B cell (primary cell): ENCODE data around the gene NT5DC4. TPM values are rescaled to one million over a fixed set of nuclear protein-coding genes. Genes with fewer than 3 reads are reported as not detected.

Experiments
- ATAC-seq: fragments of 200-7000 bp; cut with Tn5 transposase; one replicate; pipeline ENCODE4 v1.10.0; 2021; ENCODE audit warnings: low read depth, mild to moderate bottlenecking, moderate number of reproducible peaks, moderate library complexity
- CTCF ChIA-PET: fragments of 350-600 bp; sonication (Branson Sonifier 250); formaldehyde crosslinking; loops from one replicate; lab custom pipeline; 2021; ENCODE audit warnings: antibody characterized with exemption, inconsistent platforms; lab: Charles Lee
- POLR2A ChIA-PET: fragments of 350-600 bp; sonication (Branson Sonifier 250); formaldehyde crosslinking; loops from one replicate; lab custom pipeline; 2021; ENCODE audit warnings: antibody characterized with exemption; lab: Charles Lee
- DNase-seq: peaks from one replicate; pipeline ENCODE4 v3.0.0; 2013
- H2AFZ ChIP-seq: 2 replicates; pipeline ENCODE4 v1.6.1; 2012; ENCODE audit warnings: mild to moderate bottlenecking, low read depth, low read length; ENCODE audit not compliant: insufficient read depth, poor library complexity, severe bottlenecking
- H3K27ac ChIP-seq, 2 donors: 1 replicate in 1 of 2; 2 replicates in 1 of 2; pipeline ENCODE4 v1.5.1; 2012 to 2013; ENCODE audit warnings: low read length in 2 of 2, mild to moderate bottlenecking in 2 of 2, moderate library complexity in 1 of 2
- H3K27me3 ChIP-seq, 4 experiments: fragments of 200-600 bp in 1 of 4; sonication (generic) in 1 of 4; replicated peaks in 1 of 4; 1 replicate in 2 of 4; 2 replicates in 2 of 4; pipeline versions ENCODE4 v1.6.1 to v1.7.0; 2013 to 2016; ENCODE audit warnings: low read length in 3 of 4, mild to moderate bottlenecking in 2 of 4, mixed read lengths in 1 of 4, moderate library complexity in 1 of 4; ENCODE audit not compliant: insufficient read depth in 4 of 4, control insufficient read depth in 3 of 4; ENCODE audit errors: control extremely low read depth in 1 of 4
- H3K36me3 ChIP-seq, 2 experiments: replicated peaks in 1 of 2; 1 replicate in 1 of 2; 2 replicates in 1 of 2; pipeline versions ENCODE4 v1.6.1 to v1.7.1; 2013; ENCODE audit warnings: low read length in 1 of 2; ENCODE audit not compliant: insufficient read depth in 2 of 2, control insufficient read depth in 1 of 2; ENCODE audit errors: control extremely low read depth in 1 of 2, extremely low read depth in 1 of 2
- H3K4me1 ChIP-seq, 2 donors: fragments of 200-600 bp in 1 of 2; sonication (generic) in 1 of 2; 1 replicate in 1 of 2; 2 replicates in 1 of 2; pipeline versions ENCODE4 v1.5.1 to v1.6.1; 2013 to 2017; ENCODE audit warnings: low read length in 2 of 2; ENCODE audit not compliant: control insufficient read depth in 2 of 2, insufficient read depth in 2 of 2
- H3K4me2 ChIP-seq: replicated peaks from 2 replicates; pipeline ENCODE3; 2012; ENCODE audit warnings: mild to moderate bottlenecking, low read depth, low read length; ENCODE audit not compliant: poor library complexity, severe bottlenecking
- H3K4me3 ChIP-seq, 5 experiments: fragments of 200-600 bp in 1 of 5; sonication (generic) in 1 of 5; 1 replicate in 3 of 5; 2 replicates in 2 of 5; pipeline versions ENCODE4 v1.5.1 to v1.7.0; 2011 to 2016; ENCODE audit warnings: low read length in 4 of 5, mild to moderate bottlenecking in 4 of 5, low read depth in 2 of 5, control low read depth in 1 of 5, moderate library complexity in 1 of 5; ENCODE audit not compliant: insufficient read depth in 1 of 5; ENCODE audit errors: control extremely low read depth in 1 of 5, extremely low read depth in 1 of 5
- H3K79me2 ChIP-seq: fragments of 200-600 bp; sonication (generic); one replicate; pipeline ENCODE4 v1.6.0; 2016; ENCODE audit warnings: low read length; ENCODE audit not compliant: control insufficient read depth, insufficient read depth
- H3K9ac ChIP-seq: fragments of 200-600 bp; sonication (generic); 2 replicates; pipeline ENCODE4 v1.6.1; 2017; ENCODE audit warnings: mild to moderate bottlenecking, low read length, moderate library complexity
- H3K9me3 ChIP-seq, 3 donors: one replicate each; pipeline versions ENCODE4 v1.6.1 to v1.7.1; 2013; ENCODE audit warnings: low read length in 2 of 3; ENCODE audit not compliant: control insufficient read depth in 2 of 3, insufficient read depth in 1 of 3; ENCODE audit errors: control extremely low read depth in 1 of 3
- H4K20me1 ChIP-seq: 2 replicates; pipeline ENCODE4 v1.6.0; 2012; ENCODE audit warnings: mild to moderate bottlenecking, low read length; ENCODE audit not compliant: insufficient read depth, control insufficient read depth, poor library complexity, severe bottlenecking
- H3K27ac Mint-ChIP-seq: one replicate; pipeline ENCODE4 v1.8.0; 2021; ENCODE audit warnings: mixed read lengths
- H3K27me3 Mint-ChIP-seq: one replicate; pipeline ENCODE4 v1.8.0; 2021; ENCODE audit warnings: mixed read lengths
- H3K4me1 Mint-ChIP-seq: one replicate; pipeline ENCODE4 v1.8.0; 2021; ENCODE audit warnings: mixed read lengths
- H3K4me3 Mint-ChIP-seq: one replicate; pipeline ENCODE4 v1.8.0; 2021; ENCODE audit warnings: mixed read lengths
- H3K9me3 Mint-ChIP-seq: one replicate; pipeline ENCODE4 v1.8.0; 2022; ENCODE audit warnings: mixed read lengths; ENCODE audit not compliant: insufficient read depth
- EZH2 ChIP-seq: IDR thresholded peaks from 2 replicates; pipeline ENCODE4 v1.6.1; 2012; ENCODE audit warnings: borderline replicate concordance, low read depth, mild to moderate bottlenecking, moderate library complexity, low read length; ENCODE audit not compliant: insufficient read depth, poor library complexity, severe bottlenecking
- WGBS: methylation state at CpG from one replicate; pipeline ENCODE4 v1.1.5; 2013; ENCODE audit warnings: missing lambda C conversion rate; ENCODE audit not compliant: insufficient coverage; 5-methylcytosine and 5-hydroxymethylcytosine counted together
- intact Hi-C: fragments of 100-400 bp; cut with micrococcal nuclease; formaldehyde crosslinking; loops from one replicate; pipeline ENCODE4 v1.10.0; 2022
- polyA plus RNA-seq: library from polyadenylated mRNA; depleted of rRNA; stranded (reverse); fragments of >200 nt; gene quantifications from 2 replicates; pipeline ENCODE4 v1.2.3, GENCODE V29; 2012
- total RNA-seq, 2 donors: library from RNA; stranded (reverse); fragments of 120-200 nt in 1 of 2; gene quantifications; 1 replicate in 1 of 2; 2 replicates in 1 of 2; pipeline versions ENCODE4 v1.2.3 to v1.2.4, GENCODE V29; 2013 to 2022
- TF ChIP-seq, protein P1 (sequence below): fragments of 200-600 bp; IDR thresholded peaks from one replicate; pipeline ENCODE4 v1.8.0; 2022; ENCODE audit warnings: antibody characterized with exemption, mild to moderate bottlenecking

Gene NT5DC4
- total and polyA plus RNA-seq, 2 donors (not counting 1 experiment from before 2014, with no cell fraction given), result 2.0 TPM; not detected in 1

DNA sequence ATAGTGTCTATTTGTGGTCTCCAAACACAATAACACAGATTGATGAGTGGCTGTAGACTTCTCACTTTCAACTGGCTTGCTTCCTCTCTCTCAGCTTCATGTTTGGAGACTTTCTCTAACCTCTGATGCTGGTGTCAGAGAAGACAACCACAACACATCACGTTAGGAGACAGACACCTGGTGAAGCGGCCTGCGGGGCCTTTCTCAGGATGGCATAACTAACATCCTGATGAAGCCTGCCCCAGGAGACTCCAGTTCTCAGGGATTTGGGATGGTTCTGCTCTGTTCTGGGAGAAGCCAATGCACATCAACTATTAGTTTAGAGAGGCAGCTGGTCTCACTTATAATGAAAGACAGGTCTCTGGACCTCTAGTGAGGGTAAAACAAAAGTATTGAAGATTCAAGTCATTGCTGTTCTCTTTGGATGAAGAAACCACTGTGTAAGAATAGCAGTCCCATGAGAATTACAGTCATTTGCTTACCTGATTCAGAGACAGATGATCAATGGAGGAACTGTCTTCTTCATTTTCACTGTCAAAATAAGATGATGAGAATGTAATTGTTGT is 61.5 kb downstream of the NT5DC4 start:
- H3K27me3 ChIP-seq, result no peaks in the 10 kb centered on the region
- H3K4me3 Mint-ChIP-seq, result peak overlapping the region; percentile 60
- H3K27me3 Mint-ChIP-seq, result peaks cover 3% of the 10 kb centered on the region
- no peaks in the 10 kb centered on the region for H3K79me2 ChIP-seq
- no peaks in the 10 kb centered on the region for H3K9me3 ChIP-seq
- no peaks in the 10 kb centered on the region for H3K36me3 ChIP-seq
- WGBS, result no CpG with 5 or more reads among the region's 3 CpGs
- peak overlapping the region; percentile 37 for H3K9ac ChIP-seq
- peak overlapping the region; percentile 42 for H2AFZ ChIP-seq
- DNase-seq (peak; percentile 42), ATAC-seq (peak; percentile 78)
- no peaks in the 10 kb centered on the region for H3K9me3 Mint-ChIP-seq
- H4K20me1 ChIP-seq, result no peaks in the 10 kb centered on the region
- H3K4me3 ChIP-seq, result no peak overlapping the region
- TF ChIP-seq EZH2, result no peak
- TF ChIP-seq, protein P1, sequence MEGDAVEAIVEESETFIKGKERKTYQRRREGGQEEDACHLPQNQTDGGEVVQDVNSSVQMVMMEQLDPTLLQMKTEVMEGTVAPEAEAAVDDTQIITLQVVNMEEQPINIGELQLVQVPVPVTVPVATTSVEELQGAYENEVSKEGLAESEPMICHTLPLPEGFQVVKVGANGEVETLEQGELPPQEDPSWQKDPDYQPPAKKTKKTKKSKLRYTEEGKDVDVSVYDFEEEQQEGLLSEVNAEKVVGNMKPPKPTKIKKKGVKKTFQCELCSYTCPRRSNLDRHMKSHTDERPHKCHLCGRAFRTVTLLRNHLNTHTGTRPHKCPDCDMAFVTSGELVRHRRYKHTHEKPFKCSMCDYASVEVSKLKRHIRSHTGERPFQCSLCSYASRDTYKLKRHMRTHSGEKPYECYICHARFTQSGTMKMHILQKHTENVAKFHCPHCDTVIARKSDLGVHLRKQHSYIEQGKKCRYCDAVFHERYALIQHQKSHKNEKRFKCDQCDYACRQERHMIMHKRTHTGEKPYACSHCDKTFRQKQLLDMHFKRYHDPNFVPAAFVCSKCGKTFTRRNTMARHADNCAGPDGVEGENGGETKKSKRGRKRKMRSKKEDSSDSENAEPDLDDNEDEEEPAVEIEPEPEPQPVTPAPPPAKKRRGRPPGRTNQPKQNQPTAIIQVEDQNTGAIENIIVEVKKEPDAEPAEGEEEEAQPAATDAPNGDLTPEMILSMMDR, result no peak
- peaks cover 20 to 21% of the 10 kb centered on the region in 2 donors for H3K4me1 ChIP-seq
- peak overlapping the region; percentile 83 for H3K27ac Mint-ChIP-seq
- intact Hi-C loops, result loop anchor here (2.0 kb wide), 1 partner anchor 18 kb away; the partner anchor contains the start of gene CKAP2L
- H3K4me2 ChIP-seq, result peak overlapping the region; percentile 52
- POLR2A ChIA-PET, result no interaction called here
- peaks cover 37% of the 10 kb centered on the region for H3K4me1 Mint-ChIP-seq
- peak overlapping the region in 1 of 2 donors; percentile 66 for H3K27ac ChIP-seq
- CTCF ChIA-PET, result interaction anchor here (0.5 to 1.6 kb wide), 5 partner anchors 17 to 103 kb away, joined by 3 to 6 read pairs (median 5); no protein-coding TSS in a partner anchor

GRCh38 chr2:112783187-112783714 is 62.4 kb downstream of the NT5DC4 start:
- Mint-ChIP-seq H3K4me3 (peak overlapping the region; percentile 16), H3K27ac (no peak overlapping the region)

More at GRCh38 chr2:112783187-112783714, 62.4 kb downstream of the NT5DC4 start:
- ChIA-PET POLR2A (no interaction called here), CTCF (interaction anchor here (1.2 to 1.6 kb wide), 2 partner anchors 34 to 102 kb away, joined by 5 to 6 read pairs; no protein-coding TSS in a partner anchor)
- intact Hi-C loops, result loop anchor here (2.0 kb wide), 1 partner anchor 18 kb away; the partner anchor contains the start of gene CKAP2L
- Histone ChIP-seq H3K9me3 (no peaks in the 10 kb centered on the region), H3K4me1 (peaks cover 20 to 26% of the 10 kb centered on the region in 2 donors), H3K36me3 (no peaks in the 10 kb centered on the region), H4K20me1 (no peaks in the 10 kb centered on the region), H2AFZ (peak overlapping the region; percentile 16), H3K4me2 (peak overlapping the region; percentile 52), H3K79me2 (no peaks in the 10 kb centered on the region), H3K4me3 (no peak overlapping the region), H3K27me3 (no peaks in the 10 kb centered on the region), H3K9ac (no peak overlapping the region), H3K27ac (no peak overlapping the region)
- Mint-ChIP-seq H3K9me3 (no peaks in the 10 kb centered on the region), H3K4me1 (peaks cover 37% of the 10 kb centered on the region), H3K27me3 (no peaks in the 10 kb centered on the region)
- no peak for DNase-seq
- WGBS, result 100% methylated on average over 2 of the region's 3 CpGs
- ATAC-seq, result no peak
- no peak for TF ChIP-seq EZH2
- TF ChIP-seq, protein P1, result no peak
